Kidney epithelial cell (primary cell): ENCODE data around the gene BCORL1. TPM values are rescaled to one million over a fixed set of nuclear protein-coding genes. Genes with fewer than 3 reads are reported as not detected.

Source experiments
- DNase-seq: peaks from one replicate; pipeline ENCODE4 v3.0.0-alpha.2; 2010; ENCODE audit warnings: low read depth
- H3K27me3 ChIP-seq: 2 replicates; pipeline ENCODE4 v1.6.0; 2011; ENCODE audit warnings: low read length; ENCODE audit not compliant: control insufficient read depth, insufficient read depth
- H3K36me3 ChIP-seq: 2 replicates; pipeline ENCODE4 v1.5.1; 2011; ENCODE audit warnings: low read length; ENCODE audit not compliant: control insufficient read depth, insufficient read depth
- H3K4me3 ChIP-seq: 2 replicates; pipeline ENCODE4 v1.5.1; 2011; ENCODE audit warnings: low read depth, mild to moderate bottlenecking, control low read depth, low read length
- total RNA-seq: library from RNA; depleted of rRNA; stranded (reverse); fragments of >200 nt; gene quantifications from 2 replicates; pipeline ENCODE4 v1.2.3, GENCODE V29; 2015
- TF ChIP-seq, protein P1 (sequence below): IDR thresholded peaks from 2 replicates; pipeline ENCODE4 v1.5.1; 2011; ENCODE audit warnings: mild to moderate bottlenecking, moderate library complexity, low read length, control low read depth, inconsistent platforms; ENCODE audit not compliant: insufficient read depth, poor library complexity, severe bottlenecking

Gene BCORL1
- total RNA-seq, 1 donor from 2014 or later, result 4.8 TPM

DNA sequence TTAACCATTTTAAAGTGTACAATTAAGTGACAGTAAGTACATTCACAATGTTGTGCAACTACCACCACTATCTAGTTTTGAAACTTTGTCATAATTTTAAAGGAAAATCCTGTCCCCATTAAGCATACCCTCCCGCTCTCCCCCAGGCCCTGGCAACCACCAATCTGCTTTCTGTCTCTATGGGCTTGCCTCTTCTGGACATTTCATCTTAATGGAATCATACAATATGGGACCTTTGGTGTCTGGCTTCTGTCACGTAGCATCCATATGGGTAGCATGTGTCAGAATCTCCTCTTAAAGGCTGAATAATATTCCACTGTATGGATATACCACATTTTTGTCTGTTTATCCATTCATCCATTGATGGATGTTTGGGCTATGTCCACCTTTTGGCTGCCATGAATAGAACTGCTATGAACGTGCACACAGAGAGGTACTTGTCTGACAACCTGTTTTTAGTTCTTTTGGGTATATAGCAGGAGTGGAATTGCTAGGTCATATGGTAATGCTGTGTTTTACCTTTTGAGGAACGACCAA is 66.3 kb downstream of the BCORL1 start:
- TF ChIP-seq, protein P1, sequence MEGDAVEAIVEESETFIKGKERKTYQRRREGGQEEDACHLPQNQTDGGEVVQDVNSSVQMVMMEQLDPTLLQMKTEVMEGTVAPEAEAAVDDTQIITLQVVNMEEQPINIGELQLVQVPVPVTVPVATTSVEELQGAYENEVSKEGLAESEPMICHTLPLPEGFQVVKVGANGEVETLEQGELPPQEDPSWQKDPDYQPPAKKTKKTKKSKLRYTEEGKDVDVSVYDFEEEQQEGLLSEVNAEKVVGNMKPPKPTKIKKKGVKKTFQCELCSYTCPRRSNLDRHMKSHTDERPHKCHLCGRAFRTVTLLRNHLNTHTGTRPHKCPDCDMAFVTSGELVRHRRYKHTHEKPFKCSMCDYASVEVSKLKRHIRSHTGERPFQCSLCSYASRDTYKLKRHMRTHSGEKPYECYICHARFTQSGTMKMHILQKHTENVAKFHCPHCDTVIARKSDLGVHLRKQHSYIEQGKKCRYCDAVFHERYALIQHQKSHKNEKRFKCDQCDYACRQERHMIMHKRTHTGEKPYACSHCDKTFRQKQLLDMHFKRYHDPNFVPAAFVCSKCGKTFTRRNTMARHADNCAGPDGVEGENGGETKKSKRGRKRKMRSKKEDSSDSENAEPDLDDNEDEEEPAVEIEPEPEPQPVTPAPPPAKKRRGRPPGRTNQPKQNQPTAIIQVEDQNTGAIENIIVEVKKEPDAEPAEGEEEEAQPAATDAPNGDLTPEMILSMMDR, result no peak
- Histone ChIP-seq H3K27me3 (no peaks in the 10 kb centered on the region), H3K4me3 (no peak overlapping the region), H3K36me3 (no peaks in the 10 kb centered on the region)
- no peak for DNase-seq

DNA sequence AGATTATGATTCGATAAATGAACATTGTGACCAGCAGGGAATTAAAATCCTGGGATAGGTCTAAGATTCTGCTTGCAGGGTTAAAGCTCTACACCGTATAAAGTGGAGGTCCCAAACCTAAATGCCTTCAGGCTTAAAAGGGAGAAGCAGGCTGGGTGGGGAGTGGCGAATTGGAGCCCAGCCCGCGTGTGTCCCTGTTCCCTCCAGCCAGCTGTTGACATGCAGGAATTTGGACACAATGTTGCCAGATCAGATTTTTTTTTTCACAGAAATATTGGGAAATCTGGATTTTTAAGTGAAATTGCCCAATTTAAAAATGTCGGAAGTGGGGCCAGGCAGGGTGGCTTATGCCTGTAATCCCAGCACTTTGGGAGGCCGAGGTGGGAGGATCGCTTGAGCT is 67.4 kb downstream of the BCORL1 start:
- TF ChIP-seq, protein P1, result no peak
- Histone ChIP-seq H3K4me3 (no peak overlapping the region), H3K36me3 (no peaks in the 10 kb centered on the region), H3K27me3 (no peaks in the 10 kb centered on the region)
- no peak for DNase-seq

DNA sequence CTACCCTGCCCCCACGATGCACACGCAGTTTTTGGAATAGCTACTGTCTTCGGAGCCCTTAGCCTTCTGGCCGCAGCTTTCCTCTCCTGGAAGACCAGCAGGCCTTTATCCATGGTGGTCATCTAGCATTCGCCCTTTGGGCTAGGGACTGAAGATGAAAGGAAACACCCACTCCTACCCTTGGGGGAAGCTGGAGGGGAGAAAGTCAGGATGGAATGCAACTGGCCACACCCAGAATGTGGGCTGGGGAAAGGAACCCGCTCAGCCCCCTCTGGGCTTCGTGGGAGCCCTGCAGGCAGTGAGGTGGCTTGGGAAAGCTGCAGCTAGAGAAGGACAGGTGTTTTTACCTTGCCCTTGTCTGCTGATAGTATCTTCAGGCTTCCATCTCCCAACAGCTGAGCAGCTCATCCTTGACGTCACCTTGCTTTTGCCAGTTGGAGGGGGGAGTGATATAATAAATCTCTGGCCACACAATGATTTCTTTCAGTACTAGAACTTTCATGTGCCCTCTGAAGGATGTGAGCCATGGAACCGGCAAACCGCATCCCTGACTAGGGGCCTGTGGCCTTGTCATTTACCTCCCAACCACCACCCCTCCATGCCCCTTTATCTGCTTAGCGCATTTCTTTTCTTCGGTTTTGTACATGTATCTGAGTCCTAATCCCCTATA is 68.9 kb downstream of the BCORL1 start:
- Histone ChIP-seq H3K4me3 (no peak overlapping the region), H3K27me3 (no peaks in the 10 kb centered on the region), H3K36me3 (no peaks in the 10 kb centered on the region)
- TF ChIP-seq, protein P1, result no peak
- DNase-seq, result no peak

DNA sequence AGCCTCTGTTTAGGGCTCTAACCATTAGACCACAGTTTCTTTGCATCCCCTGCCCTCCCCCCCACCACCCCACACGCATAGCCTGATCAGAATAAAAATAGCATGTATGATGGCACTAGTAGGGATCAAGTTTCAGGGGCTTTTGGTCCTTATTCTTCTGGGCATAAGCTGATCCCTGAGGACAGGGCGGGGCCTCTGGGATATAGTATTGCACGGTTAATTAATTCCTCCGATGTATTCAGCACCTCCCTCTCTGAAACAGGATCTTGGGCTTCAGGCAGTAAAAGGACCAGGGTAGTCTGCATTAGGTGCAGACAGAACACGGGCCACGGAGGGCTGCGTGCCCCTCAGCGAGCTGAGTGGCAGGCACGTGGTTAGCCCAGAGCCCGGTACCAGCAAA is 70.8 kb downstream of the BCORL1 start:
- no peaks in the 10 kb centered on the region for H3K27me3 ChIP-seq
- no peak for DNase-seq
- TF ChIP-seq, protein P1, result no peak
- H3K36me3 ChIP-seq, result no peaks in the 10 kb centered on the region
- no peak overlapping the region for H3K4me3 ChIP-seq

DNA sequence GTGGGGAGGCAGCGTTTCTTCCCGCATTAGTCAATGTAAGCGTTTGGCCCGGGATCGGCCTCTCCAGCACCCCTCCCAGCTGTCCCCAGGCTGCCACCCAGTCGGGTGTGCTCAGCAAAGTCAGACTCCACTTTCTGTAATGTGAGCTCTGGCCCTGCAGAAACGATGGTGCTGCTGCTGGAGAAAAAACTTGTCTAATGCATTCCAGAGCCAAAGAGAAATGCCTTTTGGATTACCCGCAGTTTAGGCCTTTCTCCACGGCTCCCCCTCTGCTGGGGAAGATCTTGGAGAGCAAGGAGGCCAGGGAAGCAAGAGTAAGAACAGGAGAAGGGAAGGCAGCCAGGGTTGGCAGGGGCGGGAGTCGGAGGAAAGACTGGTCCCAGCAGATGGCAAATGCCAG is 72.7 kb downstream of the BCORL1 start:
- Histone ChIP-seq H3K27me3 (no peaks in the 10 kb centered on the region), H3K36me3 (no peaks in the 10 kb centered on the region), H3K4me3 (no peak overlapping the region)
- TF ChIP-seq, protein P1, result no peak
- no peak for DNase-seq

DNA sequence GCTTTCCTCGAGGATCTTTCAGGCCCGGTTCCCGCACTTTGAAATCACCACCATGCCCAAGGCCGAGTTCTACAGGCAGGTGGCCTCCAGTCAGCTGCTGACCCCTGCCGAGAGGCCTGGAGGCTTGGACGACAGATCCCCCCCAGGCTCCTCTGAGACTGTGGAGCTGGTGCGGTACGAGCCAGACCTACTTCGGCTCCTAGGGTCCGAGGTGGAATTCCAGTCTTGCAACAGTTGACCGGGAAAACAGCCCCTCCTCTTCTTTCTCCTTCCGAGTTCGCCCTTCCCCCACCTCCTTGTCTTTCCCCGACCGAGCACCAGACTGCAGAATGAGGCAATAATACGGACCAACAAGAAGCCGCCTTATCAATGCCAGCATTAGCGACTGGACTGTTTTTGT is 73.5 kb downstream of the BCORL1 start:
- H3K36me3 ChIP-seq, result no peaks in the 10 kb centered on the region
- no peaks in the 10 kb centered on the region for H3K27me3 ChIP-seq
- no peak overlapping the region for H3K4me3 ChIP-seq
- DNase-seq, result no peak
- TF ChIP-seq, protein P1, result no peak
